HG03064 (cell line): ENCODE measurements around the gene ADCY10.

ENCODE experiments used
- ATAC-seq: cut with Tn5 transposase; IDR thresholded peaks from one replicate; pipeline ENCODE4 v1.9.1; 2021; ENCODE audit warnings: low read depth; ENCODE audit not compliant: unreplicated experiment

Gene ADCY10

DNA sequence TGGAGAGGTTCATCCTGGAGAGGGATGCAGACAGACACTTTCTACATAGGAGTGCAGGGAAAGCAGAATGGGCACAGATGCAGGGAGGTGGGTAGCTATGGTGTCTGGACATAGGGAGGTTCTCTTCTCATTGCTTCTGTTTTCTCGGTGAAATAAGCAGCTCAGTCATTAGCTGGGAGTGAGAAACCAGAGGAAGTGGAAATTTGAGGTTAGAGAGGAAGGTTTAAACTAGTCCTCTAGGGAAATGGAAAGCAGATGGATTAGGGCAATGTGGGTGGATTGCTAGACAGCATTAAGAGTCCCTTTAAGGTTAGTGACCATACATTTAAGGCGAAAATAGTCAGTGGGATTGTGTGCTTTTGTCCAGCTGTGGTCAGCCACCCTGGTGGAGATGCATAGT, 152.5 kb downstream of the ADCY10 start:
- no peak for ATAC-seq
